Skeletal muscle tissue (tissue), 4 donors: ENCODE results near the gene KRTAP13-4. TPM values are rescaled to one million over a fixed set of nuclear protein-coding genes. Genes with fewer than 3 reads are reported as not detected.

Experiments
- H3K27ac ChIP-seq: one replicate; pipeline ENCODE4 v1.7.0; 2013; ENCODE audit warnings: mild to moderate bottlenecking, low read depth, low read length, inconsistent platforms
- H3K27me3 ChIP-seq, 3 donors: one replicate each; pipeline ENCODE4 v1.7.0; 2013; ENCODE audit warnings: low read length in 3 of 3; ENCODE audit not compliant: control insufficient read depth in 3 of 3, insufficient read depth in 3 of 3
- H3K36me3 ChIP-seq, 3 donors: one replicate each; pipeline ENCODE4 v1.7.0; 2013; ENCODE audit warnings: low read length in 3 of 3; ENCODE audit not compliant: control insufficient read depth in 3 of 3, insufficient read depth in 3 of 3
- H3K4me1 ChIP-seq, 3 donors: one replicate each; pipeline ENCODE4 v1.7.0; 2013; ENCODE audit warnings: low read length in 3 of 3, mild to moderate bottlenecking in 3 of 3; ENCODE audit not compliant: control insufficient read depth in 3 of 3, insufficient read depth in 3 of 3
- H3K4me3 ChIP-seq, 3 donors: one replicate each; pipeline ENCODE4 v1.7.0; 2013; ENCODE audit warnings: low read length in 3 of 3
- H3K9ac ChIP-seq, 3 donors: one replicate each; pipeline ENCODE4 v1.7.0; 2013; ENCODE audit warnings: low read length in 3 of 3, mild to moderate bottlenecking in 3 of 3, moderate library complexity in 2 of 3, low read depth in 1 of 3
- H3K9me3 ChIP-seq, 3 donors: one replicate each; pipeline ENCODE4 v1.7.0; 2013; ENCODE audit warnings: low read length in 3 of 3; ENCODE audit not compliant: control insufficient read depth in 3 of 3
- total RNA-seq: library from RNA; depleted of rRNA; stranded (reverse); fragments of >200 nt; gene quantifications from one replicate; pipeline ENCODE4 v1.2.3, GENCODE V29; 2014
- donor health status: Osteomylitis.

The KRTAP13-4 gene, protein sequence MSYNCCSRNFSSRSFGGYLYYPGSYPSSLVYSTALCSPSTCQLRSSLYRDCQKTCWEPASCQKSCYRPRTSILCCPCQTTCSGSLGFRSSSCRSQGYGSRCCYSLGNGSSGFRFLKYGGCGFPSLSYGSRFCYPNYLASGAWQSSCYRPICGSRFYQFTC
- not detected for total RNA-seq

DNA sequence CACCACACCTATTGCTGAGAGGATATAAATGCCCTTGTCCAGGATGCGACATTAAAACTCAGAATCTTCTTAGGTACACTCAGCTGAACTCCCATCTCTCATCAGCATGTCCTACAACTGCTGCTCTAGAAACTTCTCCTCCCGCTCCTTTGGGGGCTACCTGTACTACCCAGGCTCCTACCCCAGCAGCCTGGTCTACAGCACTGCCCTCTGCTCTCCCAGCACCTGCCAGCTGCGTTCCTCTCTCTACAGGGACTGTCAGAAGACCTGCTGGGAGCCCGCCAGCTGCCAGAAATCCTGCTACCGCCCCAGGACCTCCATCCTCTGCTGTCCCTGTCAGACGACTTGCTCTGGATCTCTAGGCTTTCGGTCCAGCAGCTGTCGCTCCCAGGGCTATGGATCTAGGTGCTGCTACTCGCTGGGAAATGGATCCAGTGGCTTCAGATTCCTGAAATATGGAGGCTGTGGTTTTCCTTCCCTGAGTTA lies at the start of gene KRTAP13-4:
KRTAP13-4 (plus strand) TSS at position 51 of the 486 bp plus-strand sequence; CDS start at position 107, 56 bp downstream.
- no peak within 1 kb of the TSS for H3K4me3 ChIP-seq
- no peaks in the 10 kb centered on the region for H3K4me1 ChIP-seq
- no peaks in the 10 kb centered on the region for H3K36me3 ChIP-seq
- H3K27ac ChIP-seq = no peak within 1 kb of the TSS
- H3K9ac ChIP-seq = no peak within 1 kb of the TSS
- no peaks in the 10 kb centered on the region for H3K9me3 ChIP-seq
- peaks cover 0 to 2% (median 0%) of the 10 kb centered on the region in 3 donors for H3K27me3 ChIP-seq

DNA sequence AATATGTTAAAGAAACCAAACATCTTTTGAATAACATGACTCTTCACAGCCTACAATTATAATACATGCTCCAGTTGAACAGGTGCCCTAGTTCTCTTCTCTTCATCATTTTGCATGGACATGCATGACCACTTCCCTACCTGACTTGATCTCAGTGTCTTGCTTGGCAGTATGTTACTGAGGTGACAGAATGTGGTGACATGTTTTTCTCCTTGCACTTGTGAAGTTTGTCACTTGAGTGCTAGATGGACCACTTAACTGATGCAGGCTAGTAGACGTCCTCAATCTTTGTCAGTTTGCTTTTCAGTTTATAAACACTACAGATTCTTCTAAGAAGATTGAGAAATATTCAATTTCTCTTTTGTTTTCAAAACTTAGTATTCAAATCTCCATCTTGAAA lies 47.8 kb upstream of the KRTAP13-4 start:
- no peaks in the 10 kb centered on the region for H3K27me3 ChIP-seq

DNA sequence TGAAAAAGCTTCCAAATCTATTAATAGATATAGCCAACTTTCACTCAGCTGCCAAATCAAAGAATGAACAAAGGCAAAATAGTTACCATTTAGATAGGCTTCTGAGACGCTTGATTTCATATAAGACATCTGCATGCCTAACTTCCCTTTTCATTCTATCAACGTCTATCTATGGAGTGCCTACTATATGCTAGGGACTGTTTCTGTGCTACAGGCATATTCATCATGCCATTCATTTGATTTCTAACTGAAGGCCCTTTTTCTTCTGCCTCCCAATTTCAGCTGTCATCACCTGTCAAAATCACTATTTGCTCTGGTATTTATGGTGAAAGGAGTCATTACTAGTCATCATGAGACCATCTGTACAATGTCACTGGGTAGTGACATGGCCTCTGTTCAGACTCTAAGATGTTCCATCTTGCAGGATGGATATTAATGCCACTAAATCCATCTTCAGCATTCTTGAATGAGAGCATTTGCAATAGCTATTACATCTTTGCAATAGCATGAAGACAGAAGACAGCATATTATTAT lies 38.5 kb upstream of the KRTAP13-4 start:
- no peak overlapping the region for H3K4me3 ChIP-seq
- H3K27me3 ChIP-seq = no peaks in the 10 kb centered on the region
- H3K9me3 ChIP-seq = no peaks in the 10 kb centered on the region
- no peak overlapping the region for H3K27ac ChIP-seq
- no peaks in the 10 kb centered on the region for H3K4me1 ChIP-seq
- H3K36me3 ChIP-seq = no peaks in the 10 kb centered on the region
- H3K9ac ChIP-seq = no peak overlapping the region

More for the DNA sequence above, 47.8 kb upstream of the KRTAP13-4 start:
- Histone ChIP-seq H3K9ac (no peak overlapping the region), H3K4me3 (no peak overlapping the region), H3K27ac (no peak overlapping the region), H3K9me3 (no peaks in the 10 kb centered on the region), H3K4me1 (no peaks in the 10 kb centered on the region), H3K36me3 (no peaks in the 10 kb centered on the region)

DNA sequence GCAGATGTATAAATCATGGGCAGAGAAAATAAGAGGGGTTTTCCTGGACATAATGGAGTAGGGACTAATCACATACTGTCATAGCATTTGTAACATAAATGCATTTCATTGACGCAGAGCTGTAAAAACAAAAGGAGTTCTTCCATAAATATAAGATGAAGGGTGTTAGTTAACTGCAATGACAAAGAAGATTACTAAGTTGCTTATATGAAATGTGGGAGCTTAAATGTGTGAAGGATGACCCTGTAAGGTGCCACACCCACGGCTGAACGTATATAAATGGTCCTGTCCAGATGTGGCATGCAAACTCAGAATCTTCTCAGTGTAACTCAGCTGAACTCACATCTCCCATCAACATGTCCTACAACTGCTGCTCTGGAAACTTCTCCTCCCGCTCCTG lies 34.3 kb upstream of the KRTAP13-4 start, which contains the start of gene KRTAP13-1:
KRTAP13-1 (plus strand) TSS at position 301 of the 400 bp plus-strand sequence; CDS start at position 357, 56 bp downstream.
- H3K27me3 ChIP-seq = no peaks in the 10 kb centered on the region
- H3K9me3 ChIP-seq = no peaks in the 10 kb centered on the region
- no peak within 1 kb of the TSS for H3K27ac ChIP-seq
- no peaks in the 10 kb centered on the region for H3K4me1 ChIP-seq
- no peak within 1 kb of the TSS for H3K4me3 ChIP-seq
- H3K9ac ChIP-seq = no peak within 1 kb of the TSS
- no peaks in the 10 kb centered on the region for H3K36me3 ChIP-seq

DNA sequence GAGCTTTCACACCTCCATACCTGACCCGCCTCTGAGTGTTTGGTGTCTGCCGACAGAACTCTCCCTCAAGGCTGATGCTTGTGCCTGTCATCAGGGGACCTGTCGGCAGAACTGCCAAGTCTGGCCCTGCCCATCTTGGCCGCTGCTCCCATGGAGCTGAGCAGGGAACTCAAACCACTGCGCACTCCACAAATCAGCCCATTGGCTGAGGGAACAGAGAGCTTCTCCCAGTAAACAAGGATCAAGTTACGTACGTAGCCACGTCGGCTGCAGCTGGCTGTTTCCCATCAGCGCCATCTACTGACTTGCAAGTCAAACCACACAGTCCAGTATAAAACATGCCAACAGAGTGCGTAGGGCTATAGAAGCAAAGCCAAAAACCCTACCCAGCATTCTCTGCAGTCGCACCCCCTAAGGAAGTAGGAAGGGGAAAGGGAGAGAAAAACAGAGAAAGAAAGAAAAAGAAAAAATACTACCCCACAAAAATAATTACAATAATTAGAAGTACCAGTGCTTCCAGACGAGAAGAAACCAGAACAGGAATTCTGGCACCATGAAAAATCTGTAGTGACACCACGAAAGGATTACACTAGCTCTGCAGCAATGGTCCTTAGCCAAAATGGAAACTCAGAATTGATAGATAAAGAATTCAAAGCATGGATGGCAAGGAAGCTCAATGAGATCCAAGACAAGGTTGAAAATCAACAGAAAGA lies 21.1 kb upstream of the KRTAP13-4 start:
- Histone ChIP-seq H3K27me3 (no peaks in the 10 kb centered on the region), H3K4me3 (no peak overlapping the region), H3K9ac (no peak overlapping the region), H3K27ac (no peak overlapping the region), H3K36me3 (no peaks in the 10 kb centered on the region), H3K9me3 (no peaks in the 10 kb centered on the region), H3K4me1 (no peaks in the 10 kb centered on the region)

DNA sequence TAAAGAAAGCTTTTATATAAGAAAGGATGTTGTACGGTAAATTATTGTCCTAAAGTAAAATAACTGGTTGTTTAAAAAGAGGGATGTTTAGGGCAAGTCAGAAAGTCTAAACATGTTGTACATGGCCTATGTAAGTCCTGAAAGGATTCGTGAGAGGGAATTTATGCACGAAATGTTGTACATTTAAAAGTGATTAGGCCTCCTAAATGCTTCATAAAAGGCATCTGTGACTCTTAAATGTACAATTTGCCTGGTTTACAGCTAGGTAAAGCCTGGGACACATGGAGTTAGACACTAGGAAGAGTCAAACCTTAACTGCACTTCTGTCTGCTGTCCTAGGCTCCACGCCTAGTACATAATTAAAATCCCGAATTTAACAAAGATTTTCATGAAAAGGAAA lies 14.0 kb upstream of the KRTAP13-4 start:
- no peak overlapping the region for H3K4me3 ChIP-seq
- no peak overlapping the region for H3K27ac ChIP-seq
- H3K27me3 ChIP-seq = no peaks in the 10 kb centered on the region
- no peak overlapping the region for H3K9ac ChIP-seq
- no peaks in the 10 kb centered on the region for H3K9me3 ChIP-seq
- H3K36me3 ChIP-seq = no peaks in the 10 kb centered on the region
- no peaks in the 10 kb centered on the region for H3K4me1 ChIP-seq

DNA sequence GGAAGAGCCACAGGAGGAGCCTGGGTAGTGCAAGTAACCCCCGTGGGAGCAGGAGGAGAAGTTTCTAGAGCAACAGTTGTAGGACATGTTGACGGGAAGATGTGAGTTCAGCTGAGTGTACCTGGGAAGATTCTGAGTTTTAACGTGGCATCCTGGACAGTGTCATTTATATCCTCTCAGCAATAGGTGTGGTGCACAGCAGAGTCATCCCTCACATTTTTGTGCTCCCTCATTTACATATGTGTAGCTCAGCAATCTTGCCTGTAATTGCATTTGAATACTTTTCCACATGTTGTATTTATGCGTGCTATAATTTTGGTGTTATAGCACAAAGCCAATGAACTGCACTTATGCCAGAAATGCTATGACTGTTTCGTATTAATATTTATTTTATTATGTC lies 4.2 kb upstream of the KRTAP13-4 start, which contains the start of gene KRTAP13-3:
KRTAP13-3 (minus strand) TSS at position 101 of the 400 bp plus-strand sequence; CDS start at position 87, 14 bp downstream.
- no peaks in the 10 kb centered on the region for H3K9me3 ChIP-seq
- H3K4me3 ChIP-seq = no peak within 1 kb of the TSS
- H3K9ac ChIP-seq = no peak within 1 kb of the TSS
- no peaks in the 10 kb centered on the region for H3K36me3 ChIP-seq
- H3K27ac ChIP-seq = no peak within 1 kb of the TSS
- no peaks in the 10 kb centered on the region for H3K4me1 ChIP-seq
- no peaks in the 10 kb centered on the region for H3K27me3 ChIP-seq

DNA sequence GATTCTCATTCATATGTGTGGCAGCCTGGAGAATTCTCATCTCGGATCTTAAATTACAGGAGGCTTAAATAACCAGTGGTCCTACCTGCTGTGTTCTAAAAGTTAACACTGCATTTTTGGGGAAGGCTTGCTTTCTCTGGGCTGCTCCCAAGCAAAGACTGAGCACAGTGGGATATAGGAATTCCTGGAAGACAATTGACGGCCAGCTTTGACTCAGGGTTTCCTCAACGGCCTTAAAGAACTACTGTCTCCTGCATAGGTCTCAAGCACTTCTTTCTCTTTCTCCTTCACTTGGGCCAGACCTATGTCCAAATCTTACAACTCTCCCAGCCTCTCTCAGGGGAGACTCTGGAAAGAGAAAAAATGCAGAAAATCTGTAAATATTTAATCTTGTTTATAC lies 3.3 kb upstream of the KRTAP13-4 start:
- Histone ChIP-seq H3K9ac (no peak overlapping the region), H3K4me1 (no peaks in the 10 kb centered on the region), H3K4me3 (no peak overlapping the region), H3K36me3 (no peaks in the 10 kb centered on the region), H3K27ac (no peak overlapping the region), H3K27me3 (no peaks in the 10 kb centered on the region), H3K9me3 (no peaks in the 10 kb centered on the region)

DNA sequence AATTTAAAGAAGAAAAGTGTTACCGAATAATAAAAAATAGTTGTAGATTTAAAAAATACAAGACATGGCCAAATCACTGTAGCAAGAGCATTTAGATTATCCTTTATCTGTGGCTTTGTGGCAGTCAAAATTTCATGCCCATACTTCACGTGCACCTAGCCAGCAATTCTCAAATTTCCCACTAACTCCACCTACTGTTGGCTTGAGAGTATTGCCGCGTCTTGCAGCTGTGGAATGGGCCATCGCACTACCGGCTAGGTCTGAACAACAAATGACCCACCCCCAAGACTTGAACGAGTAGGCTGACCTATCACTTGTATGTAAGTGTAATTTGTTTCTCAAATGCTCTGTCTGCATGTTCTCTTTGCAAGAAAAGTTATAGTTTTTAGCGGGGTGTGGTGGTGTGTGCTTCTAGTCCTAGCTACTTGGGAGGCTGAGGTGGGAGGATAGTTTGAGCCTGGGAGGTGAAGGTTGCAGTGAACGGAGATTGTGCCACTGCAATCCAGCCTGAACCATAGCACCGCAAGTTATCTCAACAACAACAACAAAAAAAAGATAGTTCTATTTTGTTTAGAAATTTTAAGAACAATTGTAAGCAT lies 4.1 kb downstream of the KRTAP13-4 start:
- no peaks in the 10 kb centered on the region for H3K4me1 ChIP-seq
- H3K4me3 ChIP-seq = no peak overlapping the region
- no peaks in the 10 kb centered on the region for H3K9me3 ChIP-seq
- H3K27me3 ChIP-seq = peaks cover 0 to 2% (median 0%) of the 10 kb centered on the region in 3 donors
- no peaks in the 10 kb centered on the region for H3K36me3 ChIP-seq
- H3K9ac ChIP-seq = no peak overlapping the region
- no peak overlapping the region for H3K27ac ChIP-seq
